Loucy (cell line): ENCODE data around the gene ZNF277.

ENCODE experiments used
- H2AFZ ChIP-seq: fragments of 200-600 bp; sonication (generic); 2 replicates; pipeline ENCODE4 v1.6.0; 2016; ENCODE audit warnings: antibody characterized with exemption, mild to moderate bottlenecking, low read length, moderate library complexity
- H3F3A ChIP-seq: fragments of 200-600 bp; 2 replicates; pipeline ENCODE4 v1.6.0; 2016; ENCODE audit warnings: antibody characterized with exemption, low read depth, mild to moderate bottlenecking
- H3K27me3 ChIP-seq: fragments of 200-600 bp; sonication (generic); 2 replicates; pipeline ENCODE4 v1.6.1; 2014; ENCODE audit warnings: low read length, mild to moderate bottlenecking; ENCODE audit not compliant: insufficient read depth, poor library complexity, severe bottlenecking
- H3K36me3 ChIP-seq: fragments of 200-600 bp; sonication (generic); 2 replicates; pipeline ENCODE4 v1.6.1; 2016; ENCODE audit warnings: low read length; ENCODE audit not compliant: insufficient read depth
- H3K4me1 ChIP-seq: fragments of 200-600 bp; sonication (generic); 2 replicates; pipeline ENCODE4 v1.5.1; 2014; ENCODE audit warnings: low read length, mild to moderate bottlenecking; ENCODE audit not compliant: insufficient read depth, poor library complexity, severe bottlenecking
- H3K4me2 ChIP-seq: fragments of 200-600 bp; sonication (generic); 2 replicates; pipeline ENCODE4 v1.6.0; 2014; ENCODE audit warnings: antibody characterized with exemption, low read length, low read depth, mild to moderate bottlenecking; ENCODE audit not compliant: poor library complexity, severe bottlenecking
- H3K4me3 ChIP-seq: fragments of 200-600 bp; sonication (generic); 2 replicates; pipeline ENCODE4 v1.5.1; 2014; ENCODE audit warnings: low read length, mild to moderate bottlenecking, mixed read lengths; ENCODE audit not compliant: poor library complexity, severe bottlenecking
- H3K79me2 ChIP-seq: fragments of 200-600 bp; sonication (generic); 2 replicates; pipeline ENCODE4 v1.6.1; 2014; ENCODE audit warnings: low read length; ENCODE audit not compliant: insufficient read depth
- H3K9ac ChIP-seq: fragments of 200-600 bp; sonication (generic); 2 replicates; pipeline ENCODE4 v1.6.0; 2014; ENCODE audit warnings: mild to moderate bottlenecking, low read depth, low read length, moderate library complexity; ENCODE audit not compliant: poor library complexity, severe bottlenecking
- H3K9me2 ChIP-seq: fragments of 200-600 bp; sonication (generic); replicated peaks from 2 replicates; pipeline ENCODE4 v1.6.1; 2016; ENCODE audit warnings: low read depth, low read length, mixed read lengths
- H3K9me3 ChIP-seq: fragments of 200-600 bp; sonication (generic); 2 replicates; pipeline ENCODE4 v1.6.1; 2014; ENCODE audit warnings: mild to moderate bottlenecking, antibody characterized with exemption, low read length, low read depth; ENCODE audit not compliant: insufficient read depth
- H4K20me1 ChIP-seq: fragments of 200-600 bp; sonication (generic); 2 replicates; pipeline ENCODE4 v1.6.0; 2014; ENCODE audit warnings: antibody characterized with exemption, low read length, mild to moderate bottlenecking; ENCODE audit not compliant: insufficient read depth, poor library complexity, severe bottlenecking
- CTCF ChIP-seq: fragments of 200-600 bp; sonication (generic); conservative IDR thresholded peaks from 2 replicates; pipeline ENCODE4 v1.5.1; 2014; ENCODE audit warnings: mild to moderate bottlenecking, antibody characterized with exemption, low read length
- EZH2phosphoT487 ChIP-seq: fragments of 200-600 bp; IDR thresholded peaks from 2 replicates; pipeline ENCODE4 v1.6.1; 2018; ENCODE audit warnings: antibody characterized with exemption, mild to moderate bottlenecking, moderate library complexity, borderline replicate concordance

Gene ZNF277

DNA sequence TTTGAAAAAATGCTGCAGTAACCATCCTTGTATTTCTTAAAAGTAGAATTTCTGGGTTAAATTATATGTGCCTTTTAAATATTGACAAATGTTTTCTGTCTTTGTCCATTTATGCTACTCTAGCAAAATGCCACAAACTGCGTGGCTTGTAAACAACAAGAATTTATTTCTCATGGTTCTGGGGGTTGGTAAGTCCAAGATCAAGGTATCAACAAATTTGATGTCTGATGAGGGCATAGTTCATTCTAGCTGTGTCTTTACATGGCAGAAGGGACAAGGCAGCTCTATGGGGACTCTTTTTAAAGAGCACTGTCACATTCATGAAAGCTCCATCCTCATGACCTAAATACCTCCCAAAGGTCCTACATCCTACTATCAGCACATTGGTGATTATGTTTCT lies 27.7 kb downstream of the ZNF277 start:
- TF ChIP-seq EZH2phosphoT487: no peak
- no peak for TF ChIP-seq CTCF
- no peak overlapping the region for H2AFZ ChIP-seq
- H3K4me3 ChIP-seq: no peak overlapping the region
- no peaks in the 10 kb centered on the region for H3K36me3 ChIP-seq
- no peaks in the 10 kb centered on the region for H3F3A ChIP-seq
- H4K20me1 ChIP-seq: no peaks in the 10 kb centered on the region
- H3K27me3 ChIP-seq: no peaks in the 10 kb centered on the region
- no peak overlapping the region for H3K9ac ChIP-seq
- no peaks in the 10 kb centered on the region for H3K9me3 ChIP-seq
- no peak overlapping the region for H3K4me2 ChIP-seq
- peaks cover 60% of the 10 kb centered on the region for H3K79me2 ChIP-seq
- H3K4me1 ChIP-seq: no peaks in the 10 kb centered on the region
- no peaks in the 10 kb centered on the region for H3K9me2 ChIP-seq

DNA sequence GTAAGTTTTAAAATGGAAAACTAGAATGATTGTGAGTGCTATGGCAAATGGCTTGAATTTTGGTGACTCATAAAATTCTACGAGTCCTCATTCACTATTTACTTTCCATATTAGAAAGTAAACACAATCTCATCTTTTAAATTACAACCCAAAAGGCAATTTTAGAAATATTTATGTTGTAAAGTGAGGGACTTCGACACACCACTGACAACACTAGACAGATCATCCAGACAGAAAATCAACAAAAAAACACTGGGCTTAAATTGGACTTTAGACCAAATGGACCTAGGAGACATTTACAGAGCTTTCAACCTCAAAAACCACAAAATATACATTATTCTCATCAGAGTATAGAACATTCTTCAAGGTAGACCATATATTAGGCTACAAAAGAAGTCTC lies 30.1 kb downstream of the ZNF277 start:
- TF ChIP-seq CTCF: no peak
- TF ChIP-seq EZH2phosphoT487: no peak
- no peaks in the 10 kb centered on the region for H3K9me3 ChIP-seq
- H3K9ac ChIP-seq: no peak overlapping the region
- H3K36me3 ChIP-seq: no peaks in the 10 kb centered on the region
- H3K9me2 ChIP-seq: no peaks in the 10 kb centered on the region
- H3F3A ChIP-seq: no peaks in the 10 kb centered on the region
- no peak overlapping the region for H2AFZ ChIP-seq
- no peaks in the 10 kb centered on the region for H4K20me1 ChIP-seq
- no peaks in the 10 kb centered on the region for H3K27me3 ChIP-seq
- no peak overlapping the region for H3K4me3 ChIP-seq
- H3K79me2 ChIP-seq: peaks cover 51% of the 10 kb centered on the region
- H3K4me2 ChIP-seq: no peak overlapping the region
- H3K4me1 ChIP-seq: peaks cover 3% of the 10 kb centered on the region

GRCh38 chr7:112238330-112238729 lies 31.8 kb downstream of the ZNF277 start:
- H3K9ac ChIP-seq: no peak overlapping the region

More at GRCh38 chr7:112238330-112238729, 31.8 kb downstream of the ZNF277 start:
- Histone ChIP-seq H3F3A (no peaks in the 10 kb centered on the region), H3K4me2 (no peak overlapping the region), H3K36me3 (no peaks in the 10 kb centered on the region), H3K4me3 (no peak overlapping the region), H3K4me1 (peaks cover 3% of the 10 kb centered on the region), H2AFZ (no peak overlapping the region), H4K20me1 (no peaks in the 10 kb centered on the region), H3K79me2 (peaks cover 38% of the 10 kb centered on the region), H3K9me3 (no peaks in the 10 kb centered on the region), H3K27me3 (no peaks in the 10 kb centered on the region), H3K9me2 (no peaks in the 10 kb centered on the region)
- TF ChIP-seq EZH2phosphoT487 (no peak), CTCF (no peak)
